K562 (cell line): Measurements from ENCODE around the gene ZBTB14. TPM values are rescaled to one million over a fixed set of nuclear protein-coding genes. Genes with fewer than 3 reads are reported as not detected.
A peak's percentile ranks its signal among the peaks of the same experiment; 100 is the strongest.

Source experiments
- BDP1 ChIP-seq: IDR thresholded peaks from 3 replicates; pipeline ENCODE4 v1.6.1; 2011; ENCODE audit not compliant: insufficient read length, insufficient read depth
- ELF1 ChIP-seq: fragments of 200-800 bp; sonication (Bioruptor generic); IDR thresholded peaks from 2 replicates; pipeline ENCODE4 v1.6.1; 2016; ENCODE audit warnings: missing genetic modification characterization, missing compliant biosample characterization
- ETV1 ChIP-seq: fragments of 450-650 bp; conservative IDR thresholded peaks from 2 replicates; pipeline ENCODE4 v1.6.1; 2016; ENCODE audit warnings: missing genetic modification characterization, control low read depth, low read depth, missing compliant biosample characterization
- MGA ChIP-seq: fragments of 450-650 bp; IDR thresholded peaks from 2 replicates; pipeline ENCODE4 v1.6.1; 2016; ENCODE audit warnings: mild to moderate bottlenecking, moderate library complexity
- NEUROD1 ChIP-seq: fragments of 150-350 bp; IDR thresholded peaks from 2 replicates; pipeline ENCODE4 v1.6.1; 2014; ENCODE audit warnings: borderline replicate concordance, low read length, low read depth; ENCODE audit not compliant: partially characterized antibody
- PHB ChIP-seq: fragments of 250-450 bp; sonication (Bioruptor Pico); IDR thresholded peaks from 2 replicates; pipeline ENCODE4 v1.5.0; 2021
- RB1 ChIP-seq: fragments of 450-650 bp; IDR thresholded peaks from 2 replicates; pipeline ENCODE4 v1.6.1; 2017; ENCODE audit warnings: low read depth, mild to moderate bottlenecking
- SP1 ChIP-seq: sonication (generic); formaldehyde crosslinking; IDR thresholded peaks from 2 replicates; pipeline ENCODE4 v1.8.1; 2022; ENCODE audit warnings: mild to moderate bottlenecking, missing genetic modification reagents
- ZNF444 ChIP-seq: fragments of 250-450 bp; sonication (Bioruptor Pico); IDR thresholded peaks from 2 replicates; pipeline ENCODE4 v1.4.0; 2020; ENCODE audit warnings: mild to moderate bottlenecking, moderate library complexity
- polyA plus RNA-seq, 8 experiments: library from polyadenylated mRNA; depleted of rRNA in 4 of 8; stranded (reverse) in 5 of 8; unstranded in 3 of 8; fragments of >200 nt; fragmentation: Nextera tagmentation in 2 of 8; fragmentation: Illumina TruSeq in 1 of 8; extraction: Ambion mirVana in 2 of 8; extraction: Trizol in 1 of 8; gene quantifications; 2 replicates each; pipeline versions ENCODE4 v1.2.1 to v1.2.3, GENCODE V29; 2011 to 2014; ENCODE audit warnings: inconsistent platforms in 1 of 8, missing spikeins in 1 of 8
- total RNA-seq, 7 experiments: library from RNA; depleted of rRNA in 6 of 7; stranded (reverse); fragments of >200 nt in 6 of 7; fragmentation: Illumina TruSeq in 2 of 7; extraction: Trizol in 2 of 7; gene quantifications; 2 replicates each; pipeline versions ENCODE4 v1.2.1 to v1.2.3, GENCODE V29; 2011 to 2021; ENCODE audit warnings: low replicate concordance in 1 of 7
- TF ChIP-seq, protein P1 (sequence below), 2 experiments: fragments of 450-650 bp in 1 of 2; IDR thresholded peaks; 2 replicates each; pipeline ENCODE4 v1.6.1; 2011 to 2017; ENCODE audit warnings: low read depth in 2 of 2, antibody characterized with exemption in 1 of 2, borderline replicate concordance in 1 of 2, low read length in 1 of 2, mild to moderate bottlenecking in 1 of 2, mixed read lengths in 1 of 2; ENCODE audit not compliant: control insufficient read depth in 1 of 2
- TF ChIP-seq, protein P2 (sequence below): fragments of 250-450 bp; sonication (Bioruptor Pico); IDR thresholded peaks from 2 replicates; pipeline ENCODE4 v1.8.0; 2021; ENCODE audit warnings: moderate library complexity, mild to moderate bottlenecking, inconsistent platforms

ZBTB14 gene
- total and polyA plus RNA-seq, 9 of the 15 experiments (the other 6 are each of a cell fraction or from before 2014, with no cell fraction given), result 2.8 to 12.6 (median 9.0) TPM

- TF ChIP-seq RB1 (peak; percentile 94), ETV1 (no peak), SP1 (peak; percentile 36; the same call in 1 of the 2 replicates), ZNF444 (peak; percentile 41), ELF1 (tag) (peak; percentile 22), BDP1 (no peak), PHB (CRISPR knock-in tag) (no peak; the same call in 1 of the 2 replicates), MGA (no peak), NEUROD1 (no peak)
- TF ChIP-seq, protein P1, sequence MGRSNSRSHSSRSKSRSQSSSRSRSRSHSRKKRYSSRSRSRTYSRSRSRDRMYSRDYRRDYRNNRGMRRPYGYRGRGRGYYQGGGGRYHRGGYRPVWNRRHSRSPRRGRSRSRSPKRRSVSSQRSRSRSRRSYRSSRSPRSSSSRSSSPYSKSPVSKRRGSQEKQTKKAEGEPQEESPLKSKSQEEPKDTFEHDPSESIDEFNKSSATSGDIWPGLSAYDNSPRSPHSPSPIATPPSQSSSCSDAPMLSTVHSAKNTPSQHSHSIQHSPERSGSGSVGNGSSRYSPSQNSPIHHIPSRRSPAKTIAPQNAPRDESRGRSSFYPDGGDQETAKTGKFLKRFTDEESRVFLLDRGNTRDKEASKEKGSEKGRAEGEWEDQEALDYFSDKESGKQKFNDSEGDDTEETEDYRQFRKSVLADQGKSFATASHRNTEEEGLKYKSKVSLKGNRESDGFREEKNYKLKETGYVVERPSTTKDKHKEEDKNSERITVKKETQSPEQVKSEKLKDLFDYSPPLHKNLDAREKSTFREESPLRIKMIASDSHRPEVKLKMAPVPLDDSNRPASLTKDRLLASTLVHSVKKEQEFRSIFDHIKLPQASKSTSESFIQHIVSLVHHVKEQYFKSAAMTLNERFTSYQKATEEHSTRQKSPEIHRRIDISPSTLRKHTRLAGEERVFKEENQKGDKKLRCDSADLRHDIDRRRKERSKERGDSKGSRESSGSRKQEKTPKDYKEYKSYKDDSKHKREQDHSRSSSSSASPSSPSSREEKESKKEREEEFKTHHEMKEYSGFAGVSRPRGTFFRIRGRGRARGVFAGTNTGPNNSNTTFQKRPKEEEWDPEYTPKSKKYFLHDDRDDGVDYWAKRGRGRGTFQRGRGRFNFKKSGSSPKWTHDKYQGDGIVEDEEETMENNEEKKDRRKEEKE (IDR thresholded peaks at IDR 0.05; ENCODE audit: borderline replicate concordance in 1 of 2, control insufficient read depth in 1 of 2, low read depth in 2 of 2, low read length in 1 of 2), result no peak
- TF ChIP-seq, protein P2, sequence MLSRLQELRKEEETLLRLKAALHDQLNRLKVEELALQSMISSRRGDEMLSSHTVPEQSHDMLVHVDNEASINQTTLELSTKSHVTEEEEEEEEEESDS (CRISPR knock-in tag), result no peak
Observed at GRCh38 chr18:5295981-5296705, 617 bp upstream of the ZBTB14 start (continued).
